ENCODE results near the gene FARP2. TPM values are rescaled to one million over a fixed set of nuclear protein-coding genes. Genes with fewer than 3 reads are reported as not detected.

FARP2 gene
- polyA plus RNA-seq, 1 of the 3 experiments (the other 2 are of a cell fraction): 11.5 TPM

DNA sequence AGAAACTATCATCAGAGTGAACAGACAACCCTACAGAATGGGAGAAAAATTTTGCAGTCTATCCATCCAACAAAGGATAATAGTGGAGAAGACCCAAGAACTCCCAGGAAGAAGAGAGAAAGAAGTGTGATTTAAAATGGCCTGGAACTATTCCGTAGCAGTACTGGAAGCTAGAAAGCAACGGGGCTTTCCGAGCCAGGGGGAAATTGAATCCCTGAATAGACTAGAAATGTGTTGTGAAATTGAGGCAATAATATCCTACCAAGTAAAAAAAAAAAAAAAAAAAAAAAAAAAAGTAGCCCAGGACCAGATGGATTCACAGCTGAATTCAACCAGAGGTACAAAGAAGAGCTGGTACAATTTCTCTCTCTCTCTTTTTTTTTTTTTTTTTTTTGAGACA, 69.3 kb downstream of the FARP2 start:
- H3K9ac ChIP-seq: no peak overlapping the region
- WGBS (ENCODE audit: low lambda C conversion rate): 93% methylated on average over 3 of the region's 3 CpGs
- no peaks in the 10 kb centered on the region for H3K9me2 ChIP-seq
- TF ChIP-seq, protein P1, sequence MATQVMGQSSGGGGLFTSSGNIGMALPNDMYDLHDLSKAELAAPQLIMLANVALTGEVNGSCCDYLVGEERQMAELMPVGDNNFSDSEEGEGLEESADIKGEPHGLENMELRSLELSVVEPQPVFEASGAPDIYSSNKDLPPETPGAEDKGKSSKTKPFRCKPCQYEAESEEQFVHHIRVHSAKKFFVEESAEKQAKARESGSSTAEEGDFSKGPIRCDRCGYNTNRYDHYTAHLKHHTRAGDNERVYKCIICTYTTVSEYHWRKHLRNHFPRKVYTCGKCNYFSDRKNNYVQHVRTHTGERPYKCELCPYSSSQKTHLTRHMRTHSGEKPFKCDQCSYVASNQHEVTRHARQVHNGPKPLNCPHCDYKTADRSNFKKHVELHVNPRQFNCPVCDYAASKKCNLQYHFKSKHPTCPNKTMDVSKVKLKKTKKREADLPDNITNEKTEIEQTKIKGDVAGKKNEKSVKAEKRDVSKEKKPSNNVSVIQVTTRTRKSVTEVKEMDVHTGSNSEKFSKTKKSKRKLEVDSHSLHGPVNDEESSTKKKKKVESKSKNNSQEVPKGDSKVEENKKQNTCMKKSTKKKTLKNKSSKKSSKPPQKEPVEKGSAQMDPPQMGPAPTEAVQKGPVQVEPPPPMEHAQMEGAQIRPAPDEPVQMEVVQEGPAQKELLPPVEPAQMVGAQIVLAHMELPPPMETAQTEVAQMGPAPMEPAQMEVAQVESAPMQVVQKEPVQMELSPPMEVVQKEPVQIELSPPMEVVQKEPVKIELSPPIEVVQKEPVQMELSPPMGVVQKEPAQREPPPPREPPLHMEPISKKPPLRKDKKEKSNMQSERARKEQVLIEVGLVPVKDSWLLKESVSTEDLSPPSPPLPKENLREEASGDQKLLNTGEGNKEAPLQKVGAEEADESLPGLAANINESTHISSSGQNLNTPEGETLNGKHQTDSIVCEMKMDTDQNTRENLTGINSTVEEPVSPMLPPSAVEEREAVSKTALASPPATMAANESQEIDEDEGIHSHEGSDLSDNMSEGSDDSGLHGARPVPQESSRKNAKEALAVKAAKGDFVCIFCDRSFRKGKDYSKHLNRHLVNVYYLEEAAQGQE (IDR thresholded peaks at IDR 0.05; ENCODE audit: low read depth, low read length): no peak
- TF ChIP-seq EP300 (IDR thresholded peaks at IDR 0.05; ENCODE audit: borderline replicate concordance in 1 of 2, low read depth in 1 of 2, low read length in 1 of 2) (no peak), MEF2A (IDR thresholded peaks at IDR 0.05; ENCODE audit: borderline replicate concordance, low read depth) (no peak), NRF1 (IDR thresholded peaks at IDR 0.05; ENCODE audit: low read depth, low read length) (no peak), USF2 (IDR thresholded peaks at IDR 0.05; ENCODE audit: borderline replicate concordance, low read depth, low read length) (no peak), MXI1 (IDR thresholded peaks at IDR 0.05; ENCODE audit: low read depth, low read length) (no peak), JUND (IDR thresholded peaks at IDR 0.05) (no peak), YY1 (IDR thresholded peaks at IDR 0.05; ENCODE audit: low read depth) (no peak), ELF1 (IDR thresholded peaks at IDR 0.05) (no peak)
- TF ChIP-seq, protein P2, sequence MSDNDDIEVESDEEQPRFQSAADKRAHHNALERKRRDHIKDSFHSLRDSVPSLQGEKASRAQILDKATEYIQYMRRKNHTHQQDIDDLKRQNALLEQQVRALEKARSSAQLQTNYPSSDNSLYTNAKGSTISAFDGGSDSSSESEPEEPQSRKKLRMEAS (IDR thresholded peaks at IDR 0.05; ENCODE audit: low read depth): no peak
- H3K4me1 ChIP-seq (ENCODE audit: control insufficient read depth in 1 of 2, insufficient read depth in 2 of 2, low read depth in 1 of 2, low read length in 1 of 2): no peaks in the 10 kb centered on the region
- no peaks in the 10 kb centered on the region; the same call in 1 of the 2 replicates for H3K79me2 ChIP-seq (ENCODE audit: insufficient read depth)
- no peak overlapping the region for H3K4me3 ChIP-seq (ENCODE audit: low read depth in 2 of 2, low read length in 1 of 2)
- no peaks in the 10 kb centered on the region for H3F3A ChIP-seq (replicated peaks; ENCODE audit: insufficient read depth)
- no peak overlapping the region for H2AFZ ChIP-seq (ENCODE audit: low read depth)
- no peak overlapping the region for H3K27ac ChIP-seq (ENCODE audit: low read depth in 2 of 2, low read length in 1 of 2)
- no peaks in the 10 kb centered on the region for H4K20me1 ChIP-seq (ENCODE audit: insufficient read depth)
- no peak overlapping the region for H3K4me2 ChIP-seq
- H3K36me3 ChIP-seq (replicated peaks in 1 of 2; ENCODE audit: control insufficient read depth in 1 of 2, insufficient read depth in 2 of 2, low read length in 1 of 2): peaks cover 21 to 64% of the 10 kb centered on the region in 2 experiments
- ChIA-PET CTCF (no interaction called here), POLR2A (no interaction called here)
- peaks cover 17% of the 10 kb centered on the region; the same call in 1 of the 2 replicates for H3K9me3 ChIP-seq
- DNase-seq: no peak
- no peaks in the 10 kb centered on the region for H3K27me3 ChIP-seq (ENCODE audit: insufficient read depth)

- 97% methylated on average over 2 of the region's 2 CpGs for WGBS (ENCODE audit: low lambda C conversion rate)
- no peak for DNase-seq
- no peaks in the 10 kb centered on the region for H3K27me3 ChIP-seq (ENCODE audit: insufficient read depth)
- H4K20me1 ChIP-seq (ENCODE audit: insufficient read depth): no peaks in the 10 kb centered on the region
- H3K4me1 ChIP-seq (ENCODE audit: control insufficient read depth in 1 of 2, insufficient read depth in 2 of 2, low read depth in 1 of 2, low read length in 1 of 2): no peaks in the 10 kb centered on the region
- H3K4me3 ChIP-seq (ENCODE audit: low read depth in 2 of 2, low read length in 1 of 2): no peak overlapping the region
- H2AFZ ChIP-seq (ENCODE audit: low read depth): no peak overlapping the region
- H3K9me3 ChIP-seq: no peaks in the 10 kb centered on the region
- no peak overlapping the region for H3K4me2 ChIP-seq
- no peaks in the 10 kb centered on the region for H3F3A ChIP-seq (replicated peaks; ENCODE audit: insufficient read depth)
- TF ChIP-seq, protein P2 (IDR thresholded peaks at IDR 0.05; ENCODE audit: low read depth): no peak
- no peak for TF ChIP-seq RCOR1 (IDR thresholded peaks at IDR 0.05; ENCODE audit: low read length)
- no peak for TF ChIP-seq TAF1 (IDR thresholded peaks at IDR 0.05; ENCODE audit: borderline replicate concordance, low read depth, low read length)
- no peak for TF ChIP-seq POLR2AphosphoS5 (IDR thresholded peaks at IDR 0.05; ENCODE audit: low read depth, low read length)
- TF ChIP-seq EP300 (IDR thresholded peaks at IDR 0.05; ENCODE audit: borderline replicate concordance in 1 of 2, low read depth in 1 of 2, low read length in 1 of 2): no peak
- TF ChIP-seq, protein P3, sequence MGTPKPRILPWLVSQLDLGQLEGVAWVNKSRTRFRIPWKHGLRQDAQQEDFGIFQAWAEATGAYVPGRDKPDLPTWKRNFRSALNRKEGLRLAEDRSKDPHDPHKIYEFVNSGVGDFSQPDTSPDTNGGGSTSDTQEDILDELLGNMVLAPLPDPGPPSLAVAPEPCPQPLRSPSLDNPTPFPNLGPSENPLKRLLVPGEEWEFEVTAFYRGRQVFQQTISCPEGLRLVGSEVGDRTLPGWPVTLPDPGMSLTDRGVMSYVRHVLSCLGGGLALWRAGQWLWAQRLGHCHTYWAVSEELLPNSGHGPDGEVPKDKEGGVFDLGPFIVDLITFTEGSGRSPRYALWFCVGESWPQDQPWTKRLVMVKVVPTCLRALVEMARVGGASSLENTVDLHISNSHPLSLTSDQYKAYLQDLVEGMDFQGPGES (IDR thresholded peaks at IDR 0.05; ENCODE audit: low read depth, low read length): no peak
- no peak for TF ChIP-seq SMC3 (IDR thresholded peaks at IDR 0.05; ENCODE audit: low read depth, low read length)
- TF ChIP-seq TCF12 (IDR thresholded peaks at IDR 0.05): no peak
- TF ChIP-seq GABPA (IDR thresholded peaks at IDR 0.05; ENCODE audit: low read depth): no peak
- no peak overlapping the region for H3K27ac ChIP-seq (ENCODE audit: low read depth in 2 of 2, low read length in 1 of 2)
- CTCF ChIA-PET: interaction anchor here (1.0 kb wide), 1 partner anchor 38 kb away, joined by 3 read pairs; no protein-coding TSS in a partner anchor
- POLR2A ChIA-PET: no interaction called here
- no peaks in the 10 kb centered on the region for H3K9me2 ChIP-seq
- peaks cover 20 to 69% of the 10 kb centered on the region in 2 experiments for H3K36me3 ChIP-seq (replicated peaks in 1 of 2; ENCODE audit: control insufficient read depth in 1 of 2, insufficient read depth in 2 of 2, low read length in 1 of 2)
- no peak overlapping the region for H3K9ac ChIP-seq
- H3K79me2 ChIP-seq (ENCODE audit: insufficient read depth): no peaks in the 10 kb centered on the region; the same call in 1 of the 2 replicates
Measured at GRCh38 chr2:241430178-241430577, 74.1 kb downstream of the FARP2 start.
